ENCODE data around the gene PDE4B.

GRCh38 chr1:66396212-66396890 lies 603.7 kb downstream of the PDE4B start:
- no peak for TF ChIP-seq CTCF (IDR thresholded peaks at IDR 0.05)
- no peak for TF ChIP-seq EZH2 (IDR thresholded peaks at IDR 0.05)
- no peak for TF ChIP-seq EZH2phosphoT487 (IDR thresholded peaks at IDR 0.05)
